Transverse colon (tissue), 4 donors: ENCODE measurements around the gene CARS2.

Experiments
- CTCF ChIP-seq, 5 experiments: fragments of 200-600 bp in 3 of 5; fragments of 450-650 bp in 2 of 5; sonication (generic) in 3 of 5; IDR thresholded peaks; 1 replicate in 2 of 5; 2 replicates in 3 of 5; pipeline ENCODE4 v1.5.1; 2016 to 2017; ENCODE audit warnings: antibody characterized with exemption in 5 of 5, inconsistent platforms in 3 of 5, mild to moderate bottlenecking in 2 of 5, moderate library complexity in 1 of 5
- EP300 ChIP-seq: sonication (generic); formaldehyde crosslinking; IDR thresholded peaks from one replicate; pipeline ENCODE4 v1.6.1; 2017; ENCODE audit warnings: antibody characterized with exemption, low read depth
- POLR2A ChIP-seq: fragments of 450-650 bp; IDR thresholded peaks from one replicate; pipeline ENCODE4 v1.6.1; 2016; ENCODE audit warnings: antibody characterized with exemption, mild to moderate bottlenecking, moderate library complexity
- POLR2AphosphoS5 ChIP-seq, 3 donors: sonication (generic); formaldehyde crosslinking; IDR thresholded peaks; one replicate each; pipeline ENCODE4 v1.6.1; 2016; ENCODE audit warnings: antibody characterized with exemption in 3 of 3

GRCh38 chr13:110714797-110715394, 9.0 kb upstream of the CARS2 start:
- peak in 2 of 5 experiments; percentile 29 to 35 for TF ChIP-seq CTCF (IDR thresholded peaks at IDR 0.05)
- TF ChIP-seq EP300: peak; percentile 65
- peak; percentile 100 for TF ChIP-seq POLR2A
- peak; percentile 100 for TF ChIP-seq POLR2AphosphoS5 (IDR thresholded peaks at IDR 0.05)
